Activated CD4-positive, alpha-beta T cell treated with anti-CD3 and anti-CD28 coated beads, Interleukin-2, amount 50 U/mL, for 4 hours (primary cell): Measurements from ENCODE around the gene PDXK.

ENCODE experiments used
- DNase-seq, 2 experiments: peaks; one replicate each; pipeline ENCODE4 v3.0.0-alpha.2; 2020

Gene PDXK

GRCh38 chr21:43808832-43809251, 89.9 kb downstream of the PDXK start:
- DNase-seq = no peak

DNA sequence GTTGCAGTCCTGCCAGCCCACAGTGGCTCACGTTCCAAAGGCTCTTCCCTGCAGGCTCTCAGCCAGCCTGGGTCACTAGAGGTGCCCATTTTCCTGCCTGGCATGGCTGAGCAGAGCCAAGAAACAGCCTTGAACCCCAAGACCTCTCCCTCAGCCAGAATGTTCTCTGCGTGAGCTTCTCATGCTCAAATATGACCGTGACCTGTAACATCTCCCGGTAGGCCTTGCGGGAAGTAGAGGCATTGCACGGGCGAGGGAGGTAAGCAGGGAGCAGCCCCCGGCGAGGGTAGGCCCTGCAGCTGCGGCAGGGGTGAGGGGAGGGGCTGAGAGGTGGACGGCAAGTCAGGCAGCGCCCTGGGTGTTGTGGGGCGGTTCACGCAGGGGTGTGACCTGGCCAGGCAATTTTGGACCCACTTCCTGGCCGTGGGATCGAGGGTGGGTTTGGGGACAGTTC, 90.4 kb downstream of the PDXK start:
- no peak for DNase-seq

DNA sequence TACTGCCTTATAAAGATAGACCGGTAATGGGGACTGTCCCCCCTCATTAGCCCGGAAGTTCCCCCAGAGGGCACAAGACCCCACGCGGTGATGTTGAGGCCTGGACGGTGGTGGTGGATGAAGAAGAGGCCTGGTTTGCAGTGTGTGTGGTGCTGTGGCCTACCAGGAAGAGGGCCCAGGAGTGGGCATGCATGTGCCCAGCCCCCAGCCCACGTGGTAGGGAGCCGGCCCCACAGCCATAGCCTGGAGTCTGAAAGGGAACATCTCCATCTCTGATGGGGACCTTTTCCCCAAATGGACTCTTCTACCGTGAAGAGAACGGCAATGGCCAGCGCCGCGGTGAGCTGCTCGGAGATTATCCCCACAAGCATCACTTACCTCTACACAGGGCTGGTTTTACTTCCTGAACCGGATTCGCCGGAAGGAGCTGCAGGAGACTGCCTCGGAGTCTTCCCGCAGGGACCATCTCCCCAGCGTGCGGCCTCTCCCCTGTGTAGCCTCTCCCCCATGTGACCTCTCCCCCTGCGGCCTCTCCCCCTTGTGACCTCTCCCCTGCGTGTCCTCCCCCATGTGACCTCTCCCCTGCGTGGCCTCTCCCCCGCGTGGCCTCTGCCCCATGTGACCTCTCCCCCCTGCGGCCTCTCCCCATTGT, 91.0 kb downstream of the PDXK start:
- DNase-seq = no peak

DNA sequence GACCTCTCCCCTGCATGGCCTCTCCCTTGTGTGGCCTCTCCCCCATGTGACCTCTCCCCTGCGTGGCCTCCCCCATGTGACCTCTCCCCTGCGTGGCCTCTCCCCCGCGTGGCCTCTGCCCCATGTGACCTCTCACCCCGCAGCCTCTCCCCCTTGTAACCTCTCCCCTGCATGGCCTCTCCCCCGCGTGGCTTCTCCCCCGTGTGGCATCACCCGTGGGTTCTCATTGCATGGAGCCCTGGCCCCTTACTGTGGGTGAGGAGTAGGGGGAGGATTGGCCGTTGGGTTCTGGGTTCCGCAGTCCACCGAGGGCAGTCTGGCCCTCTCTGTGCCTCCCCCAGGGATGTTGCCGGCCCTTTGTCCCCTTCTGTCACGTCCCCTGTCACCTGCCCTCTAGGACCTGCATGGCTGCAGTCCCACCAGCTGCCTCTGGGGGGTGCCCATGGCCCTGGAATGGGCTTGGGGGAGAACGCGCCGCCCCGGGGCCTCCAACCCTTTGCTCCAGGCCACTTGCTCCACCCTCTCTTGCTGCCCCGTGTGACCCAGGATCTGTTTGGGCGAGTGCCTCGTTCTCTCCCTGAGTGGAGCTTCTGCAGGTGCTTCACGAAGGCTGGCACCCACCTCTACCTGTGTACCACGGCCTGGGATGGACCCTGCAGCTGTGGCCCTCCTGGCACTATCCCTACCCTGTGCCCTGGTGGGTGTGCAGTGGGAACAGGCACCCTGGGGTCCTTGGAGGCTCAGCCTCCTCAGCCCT, 91.8 kb downstream of the PDXK start:
- peak; percentile 86 to 90 for DNase-seq

DNA sequence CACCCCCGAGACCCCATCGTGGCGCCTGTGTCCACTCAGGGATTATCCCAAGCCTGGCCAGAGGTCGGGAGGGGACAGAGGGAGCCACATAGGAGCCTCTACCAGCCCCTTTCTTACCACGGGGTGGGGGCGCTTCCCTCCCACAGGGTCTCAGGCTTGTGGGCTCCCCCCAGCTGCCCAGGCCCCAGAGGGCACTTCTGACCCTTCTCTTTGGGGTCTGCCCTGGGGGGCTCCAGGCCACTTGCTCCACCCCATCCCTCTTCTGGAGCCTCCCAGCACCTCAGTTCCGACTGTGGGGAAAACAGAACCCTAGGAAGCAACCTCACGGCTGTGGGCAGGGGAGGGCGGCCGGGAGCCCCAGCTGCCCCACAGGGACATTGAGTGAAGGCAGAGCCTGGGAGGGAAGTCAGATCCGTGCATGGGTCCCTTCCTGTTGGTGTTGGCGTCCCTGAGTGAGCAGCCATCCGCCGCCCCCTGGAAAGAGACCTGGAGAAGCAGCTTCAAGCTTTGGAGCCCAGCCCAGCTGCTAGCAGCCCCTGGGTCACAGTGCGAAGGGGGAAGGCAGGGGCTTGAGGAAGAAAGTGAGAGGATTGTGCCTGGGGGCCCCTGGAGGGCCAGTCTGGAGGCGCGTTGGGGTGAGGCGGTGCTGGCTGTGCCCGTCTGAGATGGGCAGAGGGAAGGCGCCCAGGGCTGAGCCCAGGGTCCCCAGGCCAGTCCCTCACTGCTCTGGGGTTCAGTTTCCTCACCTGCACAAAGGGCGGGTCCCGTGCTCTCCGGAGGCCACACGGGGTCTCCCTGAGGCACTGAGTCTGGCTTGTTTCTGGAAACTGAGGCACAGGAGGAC, 92.6 kb downstream of the PDXK start:
- no peak for DNase-seq
